Trophoblast cell (in vitro differentiated cells and primary cell): Measurements from ENCODE around the gene APOBEC3C. TPM values are rescaled to one million over a fixed set of nuclear protein-coding genes. Genes with fewer than 3 reads are reported as not detected.

Source experiments
- DNase-seq, 2 donors: peaks; one replicate each; pipeline ENCODE4 v3.0.0-alpha.2; 2016
- H2AFZ ChIP-seq: 2 replicates; pipeline ENCODE4 v1.6.1; 2013; ENCODE audit warnings: low read length, moderate library complexity, mild to moderate bottlenecking; ENCODE audit not compliant: insufficient read depth, poor library complexity
- H2AK5ac ChIP-seq: 2 replicates; pipeline ENCODE4 v1.6.1; 2013; ENCODE audit warnings: mild to moderate bottlenecking, low read length
- H2BK120ac ChIP-seq: 2 replicates; pipeline ENCODE4 v1.6.1; 2013; ENCODE audit warnings: low read length, mild to moderate bottlenecking, moderate library complexity; ENCODE audit not compliant: insufficient read depth, poor library complexity
- H2BK12ac ChIP-seq: 2 replicates; pipeline ENCODE4 v1.6.1; 2013; ENCODE audit warnings: mild to moderate bottlenecking, low read length, moderate library complexity
- H2BK5ac ChIP-seq: 2 replicates; pipeline ENCODE4 v1.6.1; 2013; ENCODE audit warnings: low read length, low read depth, moderate library complexity, mild to moderate bottlenecking; ENCODE audit not compliant: poor library complexity
- H3K14ac ChIP-seq: 2 replicates; pipeline ENCODE4 v1.6.1; 2013; ENCODE audit warnings: mild to moderate bottlenecking, low read length
- H3K18ac ChIP-seq: 2 replicates; pipeline ENCODE4 v1.6.1; 2013; ENCODE audit warnings: mild to moderate bottlenecking, low read length
- H3K23ac ChIP-seq: 2 replicates; pipeline ENCODE4 v1.6.1; 2013; ENCODE audit warnings: low read length
- H3K27ac ChIP-seq: 2 replicates; pipeline ENCODE4 v1.5.1; 2013; ENCODE audit warnings: low read depth, mild to moderate bottlenecking, inconsistent platforms, low read length, moderate library complexity
- H3K27me3 ChIP-seq: 2 replicates; pipeline ENCODE4 v1.6.1; 2013; ENCODE audit warnings: inconsistent platforms, mild to moderate bottlenecking, low read length, moderate library complexity; ENCODE audit not compliant: insufficient read depth
- H3K36me3 ChIP-seq, 2 experiments: 1 replicate in 1 of 2; 2 replicates in 1 of 2; pipeline ENCODE4 v1.6.1; 2013; ENCODE audit warnings: low read length in 2 of 2, mild to moderate bottlenecking in 2 of 2, moderate library complexity in 1 of 2; ENCODE audit not compliant: insufficient read depth in 2 of 2, control insufficient read depth in 1 of 2
- H3K4ac ChIP-seq: 2 replicates; pipeline ENCODE4 v1.6.1; 2013; ENCODE audit warnings: low read depth, mild to moderate bottlenecking, low read length, moderate library complexity
- H3K4me1 ChIP-seq, 2 experiments: 1 replicate in 1 of 2; 2 replicates in 1 of 2; pipeline ENCODE4 v1.6.1; 2013; ENCODE audit warnings: low read length in 2 of 2, mild to moderate bottlenecking in 2 of 2, moderate library complexity in 1 of 2; ENCODE audit not compliant: insufficient read depth in 2 of 2, control insufficient read depth in 1 of 2
- H3K4me2 ChIP-seq: 2 replicates; pipeline ENCODE4 v1.6.1; 2013; ENCODE audit warnings: inconsistent platforms, mild to moderate bottlenecking, low read length, moderate library complexity
- H3K4me3 ChIP-seq: 2 replicates; pipeline ENCODE4 v1.5.1; 2013; ENCODE audit warnings: mild to moderate bottlenecking, low read depth, low read length, inconsistent platforms
- H3K79me1 ChIP-seq: one replicate; pipeline ENCODE4 v1.6.1; 2013; ENCODE audit warnings: low read length
- H3K79me2 ChIP-seq: 2 replicates; pipeline ENCODE4 v1.6.1; 2013; ENCODE audit warnings: low read length, mild to moderate bottlenecking; ENCODE audit not compliant: control insufficient read depth, insufficient read depth, poor library complexity
- H3K9ac ChIP-seq: 2 replicates; pipeline ENCODE4 v1.6.1; 2013; ENCODE audit warnings: mild to moderate bottlenecking, low read length
- H3K9me3 ChIP-seq: 2 replicates; pipeline ENCODE4 v1.6.1; 2013; ENCODE audit warnings: low read depth, mild to moderate bottlenecking, control low read depth, inconsistent platforms, low read length; ENCODE audit not compliant: insufficient read depth
- H4K12ac ChIP-seq: 2 replicates; pipeline ENCODE4 v1.6.1; 2013; ENCODE audit warnings: low read depth, mild to moderate bottlenecking, low read length, moderate library complexity
- H4K8ac ChIP-seq: 2 replicates; pipeline ENCODE4 v1.6.1; 2013; ENCODE audit warnings: low read depth, mild to moderate bottlenecking, low read length, moderate library complexity
- H4K91ac ChIP-seq: one replicate; pipeline ENCODE4 v1.6.1; 2013; ENCODE audit warnings: low read depth, mild to moderate bottlenecking, low read length, moderate library complexity
- WGBS: extraction: QIAGEN DNeasy Blood & Tissue Kit; methylation state at CpG from one replicate; pipeline ENCODE4 v1.1.7; 2013; ENCODE audit warnings: missing lambda C conversion rate; ENCODE audit not compliant: insufficient read length, insufficient coverage; ENCODE audit errors: extremely low coverage; 5-methylcytosine and 5-hydroxymethylcytosine counted together
- polyA plus RNA-seq: library from polyadenylated mRNA; stranded (reverse); fragments of 200-250 nt; gene quantifications from 2 replicates; pipeline ENCODE4 v1.2.3, GENCODE V29; 2013

Gene APOBEC3C
- polyA plus RNA-seq = 34.2 and 34.6 TPM in 2 replicates

DNA sequence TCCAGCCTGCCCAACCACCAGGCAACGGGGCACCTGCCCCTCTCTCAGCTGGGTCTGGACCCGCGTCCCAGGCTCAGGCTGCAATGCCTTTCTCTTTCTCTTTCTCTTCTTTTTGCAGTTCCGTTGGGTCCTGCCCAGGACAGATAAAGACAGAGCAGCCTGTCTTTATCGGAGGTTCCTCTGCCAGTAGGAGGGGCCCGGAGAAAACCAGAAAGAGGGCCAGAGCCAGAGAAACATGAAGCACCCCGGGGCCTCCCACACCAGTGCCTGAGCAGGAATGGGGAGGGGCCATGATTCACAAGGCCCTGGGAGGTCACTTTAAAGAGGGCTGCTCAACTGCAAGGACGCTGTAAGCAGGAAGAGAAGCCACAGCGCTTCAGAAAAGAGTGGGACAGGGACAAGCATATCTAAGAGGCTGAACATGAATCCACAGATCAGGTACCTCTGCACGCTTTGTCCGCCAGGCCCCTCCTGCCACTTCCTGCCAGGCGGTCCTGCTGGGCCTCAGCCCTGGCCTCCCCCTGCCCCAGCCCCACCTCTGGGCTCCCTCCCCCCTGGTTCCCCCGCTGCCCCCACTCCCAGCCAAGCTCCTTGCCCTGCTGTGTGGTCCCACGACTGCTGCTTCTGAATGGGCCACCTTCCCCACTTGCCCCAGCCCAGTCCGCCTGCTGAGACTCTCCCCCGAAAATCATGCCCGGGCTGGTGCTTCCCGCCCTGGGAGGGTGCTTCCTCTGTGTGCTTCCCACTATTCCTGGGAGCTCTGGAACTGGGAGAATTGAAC lies at the start of gene APOBEC3C:
TSS of gene APOBEC3C (plus strand) at position 316 of the 781 bp plus-strand sequence. CDS start at position 422, 106 bp downstream.
- Histone ChIP-seq H3K27ac (no peak within 1 kb of the TSS), H3K27me3 (no peaks in the 10 kb centered on the region), H3K14ac (peak within 1 kb of the TSS; percentile 67), H3K4me3 (no peak within 1 kb of the TSS), H4K12ac (peak within 1 kb of the TSS; percentile 34), H3K18ac (peak within 1 kb of the TSS; percentile 55), H4K8ac (peak within 1 kb of the TSS; percentile 61), H2BK5ac (peak within 1 kb of the TSS; percentile 12), H3K23ac (no peak within 1 kb of the TSS), H3K4me2 (peak within 1 kb of the TSS; percentile 36), H3K4ac (peak within 1 kb of the TSS; percentile 46), H3K9ac (no peak within 1 kb of the TSS), H2BK12ac (peak within 1 kb of the TSS; percentile 62), H2BK120ac (peak within 1 kb of the TSS; percentile 56), H3K79me2 (no peaks in the 10 kb centered on the region), H3K4me1 (peaks cover 6 to 14% of the 10 kb centered on the region in 2 experiments), H3K79me1 (peaks cover 5% of the 10 kb centered on the region), H4K91ac (peak within 1 kb of the TSS; percentile 80), H3K9me3 (no peaks in the 10 kb centered on the region), H2AFZ (peak within 1 kb of the TSS; percentile 64), H2AK5ac (peak within 1 kb of the TSS; percentile 72), H3K36me3 (no peaks in the 10 kb centered on the region)
- no CpG with 5 or more reads among the region's 18 CpGs for WGBS
- peak; percentile 15 to 52 for DNase-seq

- no peak for DNase-seq
- H3K4me1 ChIP-seq = no peaks in the 10 kb centered on the region
- H3K79me1 ChIP-seq = no peaks in the 10 kb centered on the region
- no peak overlapping the region for H3K9ac ChIP-seq
- no peak overlapping the region for H4K91ac ChIP-seq
- no peak overlapping the region for H2BK120ac ChIP-seq
- no peaks in the 10 kb centered on the region for H3K9me3 ChIP-seq
- WGBS = no CpG with 5 or more reads among the region's 7 CpGs
- H3K27me3 ChIP-seq = no peaks in the 10 kb centered on the region
- H3K4ac ChIP-seq = no peak overlapping the region
- no peak overlapping the region for H2AFZ ChIP-seq
- no peaks in the 10 kb centered on the region for H3K36me3 ChIP-seq
- H3K27ac ChIP-seq = no peak overlapping the region
- H2BK12ac ChIP-seq = no peak overlapping the region
- no peak overlapping the region for H3K18ac ChIP-seq
- no peak overlapping the region for H4K8ac ChIP-seq
- no peak overlapping the region for H3K4me2 ChIP-seq
- no peak overlapping the region for H3K23ac ChIP-seq
- no peak overlapping the region for H2BK5ac ChIP-seq
- H2AK5ac ChIP-seq = no peak overlapping the region
- H4K12ac ChIP-seq = no peak overlapping the region
- no peak overlapping the region for H3K14ac ChIP-seq
- H3K4me3 ChIP-seq = no peak overlapping the region
- no peaks in the 10 kb centered on the region for H3K79me2 ChIP-seq
Observed at GRCh38 chr22:38964306-38964705, 49.8 kb upstream of the APOBEC3C start.

DNA sequence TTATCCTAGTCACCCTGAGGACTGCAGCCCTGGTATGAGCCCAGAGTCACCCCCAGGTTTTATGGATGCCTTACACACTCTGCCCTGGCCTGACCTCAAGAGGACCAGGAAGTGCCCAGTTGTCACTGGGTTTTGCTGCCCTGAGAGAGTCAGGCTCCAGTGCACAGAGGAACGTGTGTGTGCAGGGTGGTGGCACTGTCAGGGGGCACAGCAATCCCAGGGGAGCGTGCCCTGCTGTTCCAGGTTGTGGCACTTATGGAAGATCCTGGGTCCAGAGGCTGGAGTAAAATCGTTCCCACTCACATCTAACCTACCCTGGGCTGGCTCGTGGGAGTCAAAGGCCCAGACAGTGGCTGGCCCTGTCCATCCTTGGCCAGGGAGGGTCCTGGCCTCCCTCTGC lies 49.1 kb upstream of the APOBEC3C start:
- Histone ChIP-seq H4K8ac (no peak overlapping the region), H3K18ac (no peak overlapping the region), H3K14ac (no peak overlapping the region), H2AFZ (no peak overlapping the region), H3K79me1 (no peaks in the 10 kb centered on the region), H2AK5ac (no peak overlapping the region), H3K4me1 (no peaks in the 10 kb centered on the region), H4K12ac (no peak overlapping the region), H3K27me3 (no peaks in the 10 kb centered on the region), H4K91ac (no peak overlapping the region), H2BK120ac (no peak overlapping the region), H2BK12ac (no peak overlapping the region), H3K4ac (no peak overlapping the region), H3K36me3 (no peaks in the 10 kb centered on the region), H3K9ac (no peak overlapping the region), H3K27ac (no peak overlapping the region), H3K4me3 (no peak overlapping the region), H3K9me3 (no peaks in the 10 kb centered on the region), H3K23ac (no peak overlapping the region), H3K4me2 (no peak overlapping the region), H3K79me2 (no peaks in the 10 kb centered on the region), H2BK5ac (no peak overlapping the region)
- WGBS = no CpG with 5 or more reads among the region's 4 CpGs
- no peak for DNase-seq

DNA sequence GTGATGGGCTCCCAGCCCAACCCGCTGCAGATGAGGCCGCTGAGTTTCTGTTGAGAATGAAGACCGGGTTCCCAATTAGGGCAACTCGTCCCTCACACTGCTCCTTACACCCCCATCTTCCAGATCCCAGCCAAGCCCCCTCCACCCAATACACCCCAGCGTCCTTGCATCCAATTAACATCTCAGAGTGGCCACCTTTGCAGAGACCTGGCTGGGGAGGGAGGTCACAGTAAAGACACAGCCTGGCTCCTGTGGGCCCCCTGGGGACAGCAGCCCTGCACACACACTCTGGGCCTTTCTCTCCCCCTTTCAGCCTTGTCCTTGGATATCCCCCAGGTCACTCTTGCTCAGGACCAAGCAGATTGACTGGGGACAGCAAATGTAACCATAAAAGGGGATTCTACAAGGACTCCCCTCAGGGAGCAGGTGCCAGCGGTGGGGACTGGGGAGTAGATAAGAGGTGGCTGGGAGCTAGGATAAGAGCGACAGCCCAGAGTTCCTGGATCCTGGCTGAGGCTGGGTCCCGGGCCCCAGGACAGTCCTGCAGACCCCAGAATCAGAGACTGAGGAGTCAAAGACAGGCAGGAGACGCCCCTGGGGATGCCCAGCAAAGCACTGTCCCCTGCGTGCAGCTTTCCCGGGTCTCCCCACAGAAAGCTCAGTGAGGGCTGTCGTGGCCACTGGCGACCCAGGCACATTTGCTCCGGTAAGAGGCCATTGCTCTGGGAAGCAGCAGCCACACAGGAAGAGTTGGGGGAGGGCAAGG lies 48.3 kb upstream of the APOBEC3C start:
- H3K4me3 ChIP-seq = no peak overlapping the region
- no peaks in the 10 kb centered on the region for H3K79me2 ChIP-seq
- H3K27ac ChIP-seq = no peak overlapping the region
- no peaks in the 10 kb centered on the region for H3K9me3 ChIP-seq
- H3K4me2 ChIP-seq = no peak overlapping the region
- no peak overlapping the region for H2BK12ac ChIP-seq
- H3K18ac ChIP-seq = no peak overlapping the region
- no peaks in the 10 kb centered on the region for H3K79me1 ChIP-seq
- H3K4ac ChIP-seq = no peak overlapping the region
- no CpG with 5 or more reads among the region's 14 CpGs for WGBS
- H4K91ac ChIP-seq = no peak overlapping the region
- H2BK5ac ChIP-seq = no peak overlapping the region
- H2AFZ ChIP-seq = no peak overlapping the region
- DNase-seq = no peak
- H2AK5ac ChIP-seq = no peak overlapping the region
- H3K36me3 ChIP-seq = no peaks in the 10 kb centered on the region
- H2BK120ac ChIP-seq = no peak overlapping the region
- H4K12ac ChIP-seq = no peak overlapping the region
- H4K8ac ChIP-seq = no peak overlapping the region
- no peak overlapping the region for H3K23ac ChIP-seq
- H3K14ac ChIP-seq = no peak overlapping the region
- H3K27me3 ChIP-seq = no peaks in the 10 kb centered on the region
- no peaks in the 10 kb centered on the region for H3K4me1 ChIP-seq
- H3K9ac ChIP-seq = no peak overlapping the region
